Naive thymus-derived CD4-positive, alpha-beta T cell (primary cell): Measurements from ENCODE around the gene PPT1. TPM values are rescaled to one million over a fixed set of nuclear protein-coding genes. Genes with fewer than 3 reads are reported as not detected.

Experiments used
- ATAC-seq: fragments of 150-1000 bp; cut with Tn5 transposase; 2 replicates; pipeline ENCODE4 v1.10.0; 2021; ENCODE audit warnings: mild to moderate bottlenecking, moderate library complexity
- CTCF ChIA-PET: fragments of 350-600 bp; sonication (Branson Sonifier 250); formaldehyde crosslinking; loops from one replicate; lab custom pipeline; 2021; ENCODE audit warnings: antibody characterized with exemption; lab: Charles Lee
- POLR2A ChIA-PET: fragments of 350-600 bp; sonication (Branson Sonifier 250); formaldehyde crosslinking; loops from one replicate; lab custom pipeline; 2021; ENCODE audit warnings: antibody characterized with exemption, inconsistent platforms; lab: Charles Lee
- DNase-seq, 9 donors: peaks; one replicate each; pipeline versions ENCODE4 v3.0.0 to v3.0.0-alpha.2; 2020 to 2022; ENCODE audit warnings: mixed read lengths in 1 of 9
- H3K27ac ChIP-seq: one replicate; pipeline ENCODE4 v1.7.0; 2013; ENCODE audit warnings: mild to moderate bottlenecking, low read depth, low read length, moderate library complexity
- H3K27me3 ChIP-seq, 2 donors: one replicate each; pipeline ENCODE4 v1.7.0; 2013; ENCODE audit warnings: low read length in 2 of 2, mild to moderate bottlenecking in 2 of 2, moderate library complexity in 2 of 2; ENCODE audit not compliant: control insufficient read depth in 2 of 2, insufficient read depth in 2 of 2
- H3K36me3 ChIP-seq, 3 experiments: 1 replicate in 2 of 3; 2 replicates in 1 of 3; pipeline ENCODE4 v1.7.0; 2013; ENCODE audit warnings: low read length in 3 of 3, mild to moderate bottlenecking in 3 of 3, moderate library complexity in 1 of 3; ENCODE audit not compliant: insufficient read depth in 3 of 3, control insufficient read depth in 2 of 3
- H3K4me1 ChIP-seq, 2 donors: one replicate each; pipeline ENCODE4 v1.7.0; 2013; ENCODE audit warnings: low read length in 2 of 2, mild to moderate bottlenecking in 2 of 2, moderate library complexity in 1 of 2; ENCODE audit not compliant: control insufficient read depth in 2 of 2, insufficient read depth in 2 of 2
- H3K4me3 ChIP-seq: 2 replicates; pipeline ENCODE4 v1.7.0; 2013; ENCODE audit warnings: mild to moderate bottlenecking, low read length
- H3K9me3 ChIP-seq, 3 experiments: 1 replicate in 2 of 3; 2 replicates in 1 of 3; pipeline ENCODE4 v1.7.0; 2013; ENCODE audit warnings: low read length in 3 of 3; ENCODE audit not compliant: control insufficient read depth in 2 of 3
- H3K27ac Mint-ChIP-seq, 9 donors: one replicate each; pipeline ENCODE4 v1.8.0; 2020 to 2022; ENCODE audit warnings: mixed read lengths in 9 of 9, mild to moderate bottlenecking in 8 of 9, moderate library complexity in 5 of 9, inconsistent platforms in 2 of 9
- H3K27me3 Mint-ChIP-seq, 5 donors: one replicate each; pipeline ENCODE4 v1.8.0; 2021 to 2022; ENCODE audit warnings: mixed read lengths in 5 of 5, mild to moderate bottlenecking in 1 of 5
- H3K36me3 Mint-ChIP-seq, 5 donors: one replicate each; pipeline ENCODE4 v1.8.0; 2020 to 2022; ENCODE audit warnings: mixed read lengths in 5 of 5, mild to moderate bottlenecking in 3 of 5, inconsistent platforms in 1 of 5
- H3K4me1 Mint-ChIP-seq, 7 donors: one replicate each; pipeline ENCODE4 v1.8.0; 2020 to 2022; ENCODE audit warnings: mixed read lengths in 7 of 7, mild to moderate bottlenecking in 3 of 7, inconsistent platforms in 1 of 7
- H3K4me3 Mint-ChIP-seq, 10 donors: one replicate each; pipeline ENCODE4 v1.8.0; 2020 to 2022; ENCODE audit warnings: mild to moderate bottlenecking in 10 of 10, mixed read lengths in 10 of 10, moderate library complexity in 6 of 10, inconsistent platforms in 2 of 10
- H3K9me3 Mint-ChIP-seq, 11 donors: one replicate each; pipeline ENCODE4 v1.8.0; 2020 to 2022; ENCODE audit warnings: mixed read lengths in 11 of 11, mild to moderate bottlenecking in 4 of 11, inconsistent platforms in 1 of 11, moderate library complexity in 1 of 11
- intact Hi-C, 2 donors: fragments of 100-400 bp; cut with micrococcal nuclease; formaldehyde crosslinking; loops; one replicate each; pipeline ENCODE4 v1.15.1; 2023
- polyA plus RNA-seq, 2 donors: library from polyadenylated mRNA; unstranded; fragments of 300-500 nt; fragmentation: Illumina TruSeq; gene quantifications; one replicate each; pipeline ENCODE4 v1.2.3, GENCODE V29; 2021
- total RNA-seq, 6 experiments: library from RNA in 5 of 6; stranded (reverse) in 5 of 6; gene quantifications; 1 replicate in 5 of 6; 2 replicates in 1 of 6; pipeline ENCODE4 v1.2.3 and lab custom pipeline; 2021 to 2026

The PPT1 gene
- total and polyA plus RNA-seq, 7 experiments from 2014 or later = 51.8 to 264 (median 100) TPM

DNA sequence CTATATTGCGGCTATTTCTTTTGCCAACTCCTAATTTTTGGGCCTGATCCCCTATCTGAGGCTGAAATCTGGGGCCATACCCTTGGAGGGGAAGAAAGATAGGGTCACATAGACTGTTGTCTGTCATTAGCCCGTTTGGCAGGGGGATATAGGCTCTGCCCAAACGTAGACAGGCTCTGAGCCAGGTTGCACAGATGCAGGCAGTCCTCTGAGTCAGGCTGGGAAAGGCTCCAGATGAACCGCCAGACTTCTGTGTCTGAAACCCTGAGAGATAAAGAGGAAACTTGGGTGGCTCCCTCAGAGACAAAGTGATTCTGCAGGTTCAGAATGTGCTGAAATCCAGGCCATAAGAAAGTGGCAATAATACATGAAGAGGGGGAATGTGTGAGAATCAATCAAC is 60.5 kb downstream of the PPT1 start:
- Histone ChIP-seq H3K9me3 (no peaks in the 10 kb centered on the region), H3K27ac (peak overlapping the region; percentile 8), H3K4me3 (no peak overlapping the region), H3K27me3 (no peaks in the 10 kb centered on the region), H3K36me3 (peaks cover 0 to 8% (median 0%) of the 10 kb centered on the region in 3 experiments), H3K4me1 (peaks cover 42 to 64% of the 10 kb centered on the region in 2 donors)
- POLR2A ChIA-PET = interaction anchor here (0.9 to 17.8 kb wide), 2 partner anchors 28 to 364 kb away, joined by 3 to 306 read pairs; no protein-coding TSS in a partner anchor
- DNase-seq (no peak), ATAC-seq (no peak)
- H3K27ac Mint-ChIP-seq = peak overlapping the region in 8 of 9 donors; percentile 32 to 96 (median 75)
- CTCF ChIA-PET = no interaction called here
- peaks cover 0 to 18% (median 6%) of the 10 kb centered on the region in 5 donors for H3K36me3 Mint-ChIP-seq
- peaks cover 34 to 78% (median 64%) of the 10 kb centered on the region in 7 donors for H3K4me1 Mint-ChIP-seq
- peaks cover 0 to 2% (median 0%) of the 10 kb centered on the region in 11 donors for H3K9me3 Mint-ChIP-seq
- peak overlapping the region in 4 of 10 donors; percentile 32 to 51 (median 41) for H3K4me3 Mint-ChIP-seq
- peaks cover 0 to under 1% (median 0%) of the 10 kb centered on the region in 5 donors for H3K27me3 Mint-ChIP-seq
- intact Hi-C loops = loop anchor here in 1 of 2 donors (10.0 kb wide), 1 partner anchor 302 kb away; the partner anchor contains the start of gene PPIE

DNA sequence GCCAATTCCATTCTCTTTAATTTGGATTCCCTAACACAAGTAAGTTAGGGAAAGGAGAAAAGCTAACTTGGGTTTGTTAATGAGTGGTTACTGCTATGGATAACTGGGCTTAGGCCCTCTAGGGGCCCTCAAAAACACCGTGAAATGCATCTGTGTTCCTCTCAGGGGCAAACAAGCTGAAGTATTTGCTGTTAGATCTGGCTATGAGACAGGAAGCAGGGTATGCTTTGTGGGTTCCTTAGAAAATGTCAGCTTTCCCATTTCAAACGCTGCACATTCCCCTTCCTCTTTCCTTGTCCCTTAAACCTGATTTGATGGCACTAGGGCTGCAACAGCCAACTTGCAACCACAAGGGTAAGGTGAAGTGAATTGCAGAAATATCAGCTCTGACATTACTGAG is 62.2 kb downstream of the PPT1 start:
- Mint-ChIP-seq H3K4me1 (peaks cover 39 to 85% (median 70%) of the 10 kb centered on the region in 7 donors), H3K27ac (peak overlapping the region; percentile 58 to 98 (median 93)), H3K27me3 (peaks cover 0 to 2% (median 0%) of the 10 kb centered on the region in 5 donors), H3K4me3 (peak overlapping the region; percentile 33 to 86 (median 72)), H3K9me3 (no peaks in the 10 kb centered on the region), H3K36me3 (peaks cover 0 to 10% (median 0%) of the 10 kb centered on the region in 5 donors)
- ATAC-seq = no peak
- DNase-seq = peak in 6 of 9 donors; percentile 25 to 49 (median 40)
- Histone ChIP-seq H3K4me3 (peak overlapping the region; percentile 12), H3K27me3 (no peaks in the 10 kb centered on the region), H3K4me1 (peaks cover 42 to 61% of the 10 kb centered on the region in 2 donors), H3K36me3 (no peaks in the 10 kb centered on the region), H3K27ac (peak overlapping the region; percentile 74), H3K9me3 (no peaks in the 10 kb centered on the region)
- ChIA-PET POLR2A (interaction anchor here (0.6 to 3.1 kb wide), 9 partner anchors 9 to 167 kb away, joined by 3 to 11 read pairs (median 3); no protein-coding TSS in a partner anchor), CTCF (interaction anchor here (0.6 to 1.3 kb wide), 12 partner anchors 9 to 336 kb away, joined by 3 to 9 read pairs (median 3); no protein-coding TSS in a partner anchor)
- intact Hi-C loops = loop anchor here in 1 of 2 donors (5.0 to 10.0 kb wide), 2 partner anchors 133 to 300 kb away; partner anchors contain the start of genes MYCL and PPIE

DNA sequence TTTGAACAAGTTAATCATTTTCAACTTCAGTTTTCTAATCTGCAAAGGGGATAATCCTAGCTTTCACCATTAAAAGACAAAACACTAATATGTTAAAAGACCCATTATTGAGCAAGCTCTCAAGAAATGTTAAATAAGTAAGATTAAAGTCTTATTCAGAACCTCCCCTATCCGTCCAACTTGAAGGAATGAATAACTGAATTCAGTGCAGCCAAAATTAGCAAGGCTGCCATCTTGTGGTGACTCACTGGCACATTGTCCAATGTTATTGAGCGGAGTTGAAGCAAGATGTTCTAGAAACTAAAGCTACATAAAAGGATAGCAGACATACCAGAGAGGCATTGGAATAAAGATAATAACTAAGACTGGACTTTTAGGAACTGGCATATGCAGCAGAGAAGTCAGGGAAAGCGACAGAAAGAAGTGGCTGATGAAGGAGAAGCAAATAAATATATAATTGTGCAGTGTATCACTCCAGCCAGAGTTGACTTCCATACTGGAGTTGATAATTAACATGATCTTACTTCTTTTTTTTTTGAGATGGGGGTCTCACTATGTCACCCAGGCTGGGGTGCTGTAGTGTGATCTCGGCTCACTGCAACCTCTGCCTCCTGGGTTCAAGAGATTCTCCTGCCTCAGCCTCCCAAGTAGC is 64.7 kb downstream of the PPT1 start:
- Mint-ChIP-seq H3K4me3 (peak overlapping the region in 4 of 10 donors; percentile 1 to 49 (median 5)), H3K27ac (peak overlapping the region in 7 of 9 donors; percentile 38 to 72 (median 53)), H3K9me3 (no peaks in the 10 kb centered on the region), H3K27me3 (peaks cover 0 to 16% (median 0%) of the 10 kb centered on the region in 5 donors), H3K4me1 (peaks cover 28 to 76% (median 56%) of the 10 kb centered on the region in 7 donors), H3K36me3 (no peaks in the 10 kb centered on the region)
- no peaks in the 10 kb centered on the region for H3K9me3 ChIP-seq
- H3K4me1 ChIP-seq = peaks cover 25 to 43% of the 10 kb centered on the region in 2 donors
- ChIA-PET POLR2A (interaction anchor here (0.6 to 3.1 kb wide), 8 partner anchors 9 to 457 kb away, joined by 3 to 10 read pairs (median 4); no protein-coding TSS in a partner anchor), CTCF (interaction anchor here (0.6 to 3.8 kb wide), 20 partner anchors 12 to 217 kb away, joined by 3 to 30 read pairs (median 4); no protein-coding TSS in a partner anchor)
- intact Hi-C loops = loop anchor here (1.0 to 10.0 kb wide), 6 partner anchors 59 to 298 kb away; partner anchors contain the start of genes MYCL (in 1 of the 2) and PPIE (in 1 of the 2)
- H3K36me3 ChIP-seq = no peaks in the 10 kb centered on the region
- H3K27me3 ChIP-seq = no peaks in the 10 kb centered on the region
- ATAC-seq = peak; percentile 79
- DNase-seq = peak in 7 of 9 donors; percentile 21 to 55 (median 47)
- H3K27ac ChIP-seq = no peak overlapping the region
- no peak overlapping the region for H3K4me3 ChIP-seq

DNA sequence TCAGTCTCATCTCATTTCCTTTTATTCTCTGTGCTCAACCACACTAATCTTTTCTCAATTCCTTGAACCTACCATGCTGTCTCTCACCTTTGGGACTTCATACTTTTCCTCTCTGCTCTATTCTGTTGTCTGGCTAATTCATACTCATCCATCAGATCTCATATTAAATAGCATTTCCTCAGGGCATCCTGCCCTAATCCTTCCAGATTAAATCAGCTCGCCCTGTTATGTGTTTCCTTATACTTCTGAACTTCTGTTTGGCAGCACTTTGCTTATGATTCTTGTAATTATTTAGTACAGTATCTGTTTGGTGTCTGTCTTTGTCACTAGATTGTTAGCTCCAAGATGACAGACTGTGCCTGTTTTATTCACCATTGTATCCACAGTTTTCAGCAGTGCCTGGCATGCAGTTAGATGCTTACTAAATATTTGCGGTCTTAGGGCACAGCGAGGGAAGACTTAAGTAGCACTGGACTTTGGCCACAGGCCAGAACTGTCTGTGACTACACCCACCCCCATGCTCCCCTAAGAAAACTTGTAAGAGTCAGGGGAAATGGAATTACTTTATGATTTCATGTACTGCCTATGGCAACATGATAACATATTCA is 66.4 kb downstream of the PPT1 start:
- H3K4me3 ChIP-seq = no peak overlapping the region
- H3K27me3 ChIP-seq = no peaks in the 10 kb centered on the region
- peak overlapping the region in 6 of 9 donors; percentile 0 to 37 (median 6) for H3K27ac Mint-ChIP-seq
- H3K27me3 Mint-ChIP-seq = peaks cover 0 to 18% (median 0%) of the 10 kb centered on the region in 5 donors
- CTCF ChIA-PET = interaction anchor here (3.8 kb wide), 1 partner anchor 111 kb away, joined by 30 read pairs; no protein-coding TSS in a partner anchor
- no peak overlapping the region for H3K27ac ChIP-seq
- ATAC-seq = no peak
- H3K36me3 ChIP-seq = no peaks in the 10 kb centered on the region
- H3K36me3 Mint-ChIP-seq = peaks cover 0 to 3% (median 0%) of the 10 kb centered on the region in 5 donors
- peaks cover 0 to 2% (median 0%) of the 10 kb centered on the region in 11 donors for H3K9me3 Mint-ChIP-seq
- POLR2A ChIA-PET = interaction anchor here (0.7 kb wide), 1 partner anchor 9 kb away, joined by 3 read pairs; no protein-coding TSS in a partner anchor
- H3K9me3 ChIP-seq = no peaks in the 10 kb centered on the region
- peaks cover 26 to 58% (median 44%) of the 10 kb centered on the region in 7 donors for H3K4me1 Mint-ChIP-seq
- no peak for DNase-seq
- H3K4me3 Mint-ChIP-seq = no peak overlapping the region
- H3K4me1 ChIP-seq = peaks cover 25 to 31% of the 10 kb centered on the region in 2 donors
- intact Hi-C loops = loop anchor here in 1 of 2 donors (5.0 to 10.0 kb wide), 2 partner anchors 128 to 296 kb away; partner anchors contain the start of genes MYCL and PPIE

DNA sequence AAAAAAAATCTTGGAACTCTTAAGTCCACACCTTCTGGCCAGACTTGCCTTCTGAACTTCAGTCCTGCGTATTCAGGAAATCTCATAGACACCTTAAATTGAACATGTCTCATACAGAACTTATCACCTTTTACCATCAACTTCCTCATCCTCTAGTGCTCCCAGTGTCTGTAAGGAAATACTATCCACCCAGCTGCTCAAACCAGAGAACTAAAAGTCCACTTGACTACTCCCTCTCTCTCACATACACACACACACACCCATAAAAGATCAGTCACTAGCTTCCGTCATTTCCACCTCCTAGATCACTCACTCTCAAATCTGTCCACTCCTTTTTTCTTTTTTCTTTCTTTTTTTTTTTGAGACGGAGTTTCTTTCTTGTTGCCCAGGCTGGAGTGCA is 67.4 kb downstream of the PPT1 start:
- Histone ChIP-seq H3K36me3 (no peaks in the 10 kb centered on the region), H3K9me3 (no peaks in the 10 kb centered on the region), H3K4me1 (peaks cover 17 to 21% of the 10 kb centered on the region in 2 donors), H3K27me3 (no peaks in the 10 kb centered on the region), H3K27ac (no peak overlapping the region), H3K4me3 (no peak overlapping the region)
- ATAC-seq = no peak
- no peak for DNase-seq
- Mint-ChIP-seq H3K4me3 (peak overlapping the region in 4 of 10 donors; percentile 1 to 7 (median 4)), H3K9me3 (peaks cover 0 to 4% (median 0%) of the 10 kb centered on the region in 11 donors), H3K36me3 (peaks cover 0 to 3% (median 0%) of the 10 kb centered on the region in 5 donors), H3K27me3 (peaks cover 0 to 22% (median 0%) of the 10 kb centered on the region in 5 donors), H3K27ac (peak overlapping the region in 3 of 9 donors; percentile 12 to 77 (median 16)), H3K4me1 (peaks cover 26 to 48% (median 36%) of the 10 kb centered on the region in 7 donors)
- CTCF ChIA-PET = interaction anchor here (0.6 to 2.6 kb wide), 4 partner anchors 47 to 923 kb away, joined by 3 to 11 read pairs (median 4); partner anchors contain the start of gene SMAP2
- POLR2A ChIA-PET = interaction anchor here (0.7 kb wide), 1 partner anchor 405 kb away, joined by 4 read pairs; no protein-coding TSS in a partner anchor
- intact Hi-C loops = loop anchor here in 1 of 2 donors (5.0 to 10.0 kb wide), 2 partner anchors 127 to 295 kb away; partner anchors contain the start of genes MYCL and PPIE
